Ramos (cell line): ENCODE measurements around the gene CDK5RAP2.

Experiments used
- in situ Hi-C: fragments of 300-500 bp; cut with MboI; formaldehyde crosslinking; loops from one replicate; pipeline ENCODE4 v1.14.3; 2022; ENCODE audit warnings: low sequenced_read_pairs; ENCODE audit not compliant: unreplicated experiment

The CDK5RAP2 gene

DNA sequence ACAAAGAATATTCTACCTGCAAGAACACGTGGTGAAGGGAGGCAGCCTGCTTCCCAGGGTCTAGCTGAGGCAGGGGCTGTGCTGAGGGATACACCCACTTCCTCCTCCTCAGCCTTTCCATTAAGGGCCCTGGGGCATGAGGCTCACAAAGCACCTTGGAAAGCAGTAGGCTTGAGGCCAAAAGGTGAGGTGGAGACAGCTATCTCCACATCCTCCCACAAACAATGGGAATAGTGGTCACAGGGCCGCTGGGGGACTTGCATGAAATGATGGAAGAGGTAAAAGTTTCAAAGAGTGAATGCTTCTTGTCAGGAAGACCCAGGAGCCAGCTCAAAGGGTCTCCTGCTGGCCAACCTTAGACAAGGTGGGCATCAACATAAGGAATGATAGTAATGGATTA, 207.9 kb downstream of the CDK5RAP2 start:
- in situ Hi-C loops: no loop called here

DNA sequence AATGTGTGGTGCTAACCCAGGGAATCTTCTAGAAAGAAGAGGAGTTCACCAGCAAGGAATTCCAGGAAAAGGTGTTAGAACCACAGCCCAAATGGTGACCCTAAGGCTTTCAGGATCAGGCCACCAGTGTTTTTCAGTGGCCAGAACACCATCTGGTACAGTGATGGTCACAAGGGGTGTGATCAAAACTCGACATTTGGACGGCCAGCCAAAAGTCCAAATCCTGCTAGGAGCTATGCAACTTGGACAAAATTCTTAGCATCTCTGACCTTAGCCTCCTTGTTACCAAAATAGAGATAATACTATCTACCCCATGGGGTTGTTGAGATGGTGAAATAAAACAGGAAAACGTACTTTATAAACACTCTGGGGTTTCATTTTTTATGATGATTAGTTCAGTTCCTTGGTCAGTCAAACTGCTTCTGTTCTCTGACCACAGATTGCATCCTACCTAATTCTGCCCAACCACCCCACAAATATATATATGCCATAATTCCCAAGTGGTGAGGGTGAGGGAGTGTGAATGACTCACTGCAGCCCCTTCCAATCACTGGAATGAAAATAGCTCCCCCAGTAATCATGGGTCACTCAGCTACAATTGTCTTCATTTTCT, 210.3 kb downstream of the CDK5RAP2 start:
- in situ Hi-C loops: no loop called here

DNA sequence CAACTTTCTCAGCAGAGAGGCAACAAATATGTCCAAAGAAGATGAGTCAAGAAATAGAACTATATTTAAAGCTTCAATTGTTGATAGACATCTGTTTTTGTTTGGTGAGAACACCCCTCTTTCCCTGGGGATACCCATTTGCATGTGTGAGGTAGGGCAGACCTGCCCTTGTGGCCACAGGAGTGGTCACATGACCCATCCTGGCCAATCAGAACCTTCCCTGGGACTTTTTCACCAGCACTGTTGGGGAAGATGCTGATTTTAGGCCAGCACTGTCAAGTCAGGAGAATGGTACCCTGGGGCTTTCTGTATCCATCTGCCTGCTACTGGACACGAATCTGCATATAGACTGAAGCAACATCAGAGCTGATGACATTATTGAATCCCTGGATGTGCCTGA, 211.2 kb downstream of the CDK5RAP2 start:
- in situ Hi-C loops: no loop called here

DNA sequence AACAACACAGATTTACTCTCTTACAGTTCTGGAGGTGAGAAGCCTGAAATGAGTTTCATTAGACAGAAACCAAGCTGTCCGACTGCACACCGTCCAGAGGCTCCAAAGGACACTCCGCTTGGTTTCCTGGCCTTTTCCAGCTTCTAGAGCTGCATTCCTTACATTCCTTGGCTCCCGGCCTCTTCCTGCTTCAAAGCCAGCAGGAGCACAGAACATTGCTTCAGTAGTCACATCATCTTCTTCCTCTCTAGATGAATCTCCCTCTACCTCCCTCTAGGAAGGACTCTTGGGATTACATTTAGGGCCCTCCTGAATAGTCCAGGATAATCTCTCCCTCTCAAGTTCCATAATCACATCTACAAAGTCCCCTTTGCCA, 213.3 kb downstream of the CDK5RAP2 start:
- in situ Hi-C loops: no loop called here

DNA sequence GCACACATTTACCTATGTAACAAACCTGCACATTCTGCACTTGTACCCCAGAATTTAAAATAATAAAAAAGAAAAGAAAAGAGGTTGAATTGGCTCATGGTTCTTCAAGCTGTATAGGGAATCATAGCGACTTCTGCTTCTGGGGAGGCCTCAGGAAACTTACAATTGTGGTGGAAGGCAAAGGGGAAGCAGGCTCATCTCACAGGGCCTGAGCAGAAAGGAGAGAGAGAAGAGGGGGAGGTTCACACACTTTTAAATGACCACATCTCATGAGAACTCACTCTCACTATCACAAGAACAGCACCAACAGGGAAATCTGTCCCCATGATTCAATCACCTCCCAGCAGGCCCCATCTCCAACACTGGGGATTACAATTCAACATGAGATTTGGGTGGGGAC, 214.6 kb downstream of the CDK5RAP2 start:
- in situ Hi-C loops: no loop called here

DNA sequence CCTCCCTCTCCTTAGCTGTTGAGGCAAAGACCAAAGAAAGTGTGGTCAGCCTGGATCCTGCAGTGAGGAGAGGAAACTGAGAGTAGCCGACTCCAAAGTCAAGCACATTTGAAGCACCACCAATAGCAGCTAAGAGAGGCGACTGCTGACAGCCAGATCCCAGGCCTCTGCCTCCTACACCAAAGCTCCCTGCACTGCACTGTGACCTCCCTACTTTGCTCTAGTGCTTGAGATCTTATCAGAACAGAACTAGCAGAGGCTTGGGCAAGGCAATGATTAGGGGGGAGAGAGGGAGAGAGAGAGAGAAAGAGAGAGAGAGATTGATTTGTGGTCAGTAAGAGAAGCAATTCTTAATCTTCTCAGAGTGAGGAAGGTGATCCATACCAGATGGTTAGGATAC, 216.3 kb downstream of the CDK5RAP2 start:
- in situ Hi-C loops: no loop called here

DNA sequence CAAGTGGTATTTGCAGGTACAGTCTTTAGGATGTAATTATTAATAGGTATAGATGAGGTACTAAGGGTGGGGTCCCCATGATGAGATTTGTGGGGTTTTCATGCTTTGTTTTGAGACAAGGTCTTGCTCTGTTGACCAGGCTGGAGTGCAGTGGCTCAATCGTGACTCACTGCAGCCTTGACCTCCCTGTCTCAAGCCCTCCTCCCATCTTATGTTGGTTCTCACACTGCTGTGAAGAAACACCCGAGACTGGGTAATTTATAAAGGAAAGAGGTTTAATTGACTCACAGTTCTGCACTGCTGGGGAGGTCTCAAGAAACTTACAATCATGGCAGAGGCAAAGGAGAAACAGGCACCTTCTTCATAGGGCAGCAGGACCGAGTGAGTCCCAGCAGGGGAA, 217.5 kb downstream of the CDK5RAP2 start:
- in situ Hi-C loops: no loop called here

DNA sequence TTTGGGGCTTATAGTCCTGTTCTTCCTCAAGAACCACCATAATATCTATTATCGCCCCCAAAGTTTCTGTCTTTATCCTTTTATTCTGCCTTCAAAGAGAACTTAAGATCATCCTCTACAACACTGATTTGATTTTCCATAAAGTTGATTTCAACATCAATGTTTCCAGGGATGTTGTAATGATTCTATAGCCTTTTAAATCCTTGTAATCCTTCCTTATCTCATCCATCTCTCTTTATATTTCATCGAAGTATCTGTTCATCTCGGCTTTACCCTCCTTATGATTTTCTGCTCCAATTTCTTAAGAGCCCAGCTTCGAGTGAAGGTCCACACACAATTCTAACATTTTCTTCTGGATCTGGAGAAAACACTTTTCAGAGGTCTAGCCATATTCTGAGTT, 218.4 kb downstream of the CDK5RAP2 start:
- in situ Hi-C loops: no loop called here

DNA sequence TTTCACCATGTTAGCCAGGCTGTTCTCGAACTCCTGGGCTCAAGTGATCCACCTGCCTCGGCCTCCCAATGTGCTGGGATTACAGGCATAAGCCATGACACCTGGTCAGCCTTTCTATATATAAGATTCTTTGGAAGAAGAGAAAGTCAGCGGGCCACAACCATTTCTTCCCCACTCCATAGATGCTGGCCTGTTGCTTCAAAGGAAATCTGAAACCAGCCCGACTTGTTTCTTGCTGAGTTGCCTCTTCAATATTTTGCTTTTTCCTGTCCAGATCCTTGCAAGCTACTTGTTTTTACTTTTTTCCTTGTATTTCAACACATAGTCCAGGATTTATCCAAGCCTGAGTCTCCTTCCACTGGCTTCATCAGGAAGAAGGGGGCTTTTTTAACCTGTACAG, 219.5 kb downstream of the CDK5RAP2 start:
- in situ Hi-C loops: no loop called here

DNA sequence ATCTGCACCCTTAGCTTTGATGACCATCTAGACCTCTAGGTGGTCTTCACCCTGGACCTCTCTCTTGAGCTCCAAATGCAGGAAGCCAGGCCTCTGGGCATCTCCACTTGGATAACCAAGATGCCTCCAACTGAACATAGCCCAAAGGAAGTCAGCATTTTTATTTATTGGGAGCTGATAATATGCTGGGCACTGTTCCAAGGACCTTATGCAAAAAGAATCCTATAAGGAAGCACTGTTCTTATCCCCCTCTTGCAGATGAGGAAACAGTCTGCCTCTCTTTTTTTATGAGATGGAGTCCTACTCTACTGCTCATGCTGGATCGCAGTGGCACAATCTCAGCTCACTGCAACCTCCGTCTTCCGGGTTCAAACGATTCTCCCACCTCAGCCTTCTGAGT, 219.9 kb downstream of the CDK5RAP2 start:
- in situ Hi-C loops: no loop called here

DNA sequence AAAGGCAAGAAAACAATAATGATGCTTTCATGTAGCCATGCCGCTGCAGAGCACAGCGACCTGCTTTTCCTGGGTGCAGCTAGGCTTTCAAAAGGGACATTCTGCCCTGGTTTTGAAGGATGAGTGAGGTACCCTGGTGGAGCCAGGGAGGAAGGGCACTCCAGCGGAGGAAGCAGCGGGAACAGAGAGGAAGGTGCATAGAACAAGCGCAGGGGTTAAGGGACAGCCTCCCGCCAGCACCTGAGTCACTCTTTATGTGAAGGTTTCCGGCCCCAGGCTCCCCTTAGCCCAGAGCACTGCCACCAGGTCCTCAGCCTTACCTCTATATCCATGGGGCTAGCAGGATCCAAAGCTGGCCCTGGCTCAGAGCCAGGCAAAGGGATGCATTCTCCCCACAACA, 221.1 kb downstream of the CDK5RAP2 start:
- in situ Hi-C loops: no loop called here

DNA sequence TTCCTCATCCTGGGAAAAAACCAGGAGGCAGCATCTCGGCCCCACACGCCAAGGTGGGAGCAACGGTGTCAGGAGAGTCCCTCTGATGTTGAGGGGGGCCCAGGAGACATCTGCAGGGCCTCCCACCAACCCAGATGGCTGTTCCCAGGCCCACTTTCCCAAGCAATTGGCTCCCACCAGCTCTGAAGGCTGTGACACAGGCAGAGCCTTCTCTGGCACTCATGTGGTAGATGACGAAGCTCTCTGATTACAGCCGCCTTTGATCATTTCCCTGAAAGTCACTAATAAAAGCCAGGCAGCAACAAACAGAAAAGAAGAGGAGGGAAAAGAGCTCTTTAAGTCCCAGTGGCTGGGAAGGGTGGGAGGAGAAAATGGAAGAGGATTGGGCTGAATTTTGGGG, 226.5 kb downstream of the CDK5RAP2 start:
- in situ Hi-C loops: no loop called here

DNA sequence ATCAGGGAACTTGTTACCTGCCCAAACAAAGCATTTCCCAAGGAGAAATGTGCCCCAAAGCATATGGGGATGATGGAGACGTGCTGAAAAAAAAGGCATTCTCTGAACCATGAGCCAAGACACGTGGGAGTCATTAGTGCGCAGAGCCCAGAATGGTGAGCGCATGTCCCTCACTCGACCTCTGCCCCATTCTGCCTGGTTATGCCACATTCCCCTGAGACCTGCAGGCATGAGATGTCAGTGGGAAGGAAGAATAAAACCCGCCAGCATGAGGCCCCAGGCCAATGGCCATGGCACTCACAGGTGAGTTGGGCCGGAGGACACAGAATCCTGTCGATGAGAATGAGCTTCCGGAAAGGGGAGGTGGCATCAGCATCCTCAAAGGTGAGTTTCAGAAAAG, 228.9 kb downstream of the CDK5RAP2 start:
- in situ Hi-C loops: no loop called here

DNA sequence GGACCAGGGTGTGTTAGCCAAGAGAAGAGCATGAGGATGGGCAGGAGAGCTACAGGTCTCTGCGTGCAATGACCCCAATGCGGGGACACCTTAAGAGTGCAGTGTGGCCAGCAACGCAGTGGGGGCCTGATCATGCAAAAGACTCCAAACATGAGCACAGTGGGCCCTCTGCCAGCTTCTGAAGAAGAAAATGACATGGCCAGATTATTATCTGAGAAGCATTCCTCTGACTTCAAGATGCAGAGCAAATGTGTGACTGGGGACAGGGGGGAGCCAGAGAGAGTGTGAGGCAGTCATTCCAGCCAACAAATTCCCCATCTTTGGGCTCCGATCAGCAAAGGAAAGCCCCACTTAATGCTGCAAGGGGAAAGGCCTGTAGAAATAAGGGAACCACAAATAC, 229.4 kb downstream of the CDK5RAP2 start:
- in situ Hi-C loops: no loop called here

DNA sequence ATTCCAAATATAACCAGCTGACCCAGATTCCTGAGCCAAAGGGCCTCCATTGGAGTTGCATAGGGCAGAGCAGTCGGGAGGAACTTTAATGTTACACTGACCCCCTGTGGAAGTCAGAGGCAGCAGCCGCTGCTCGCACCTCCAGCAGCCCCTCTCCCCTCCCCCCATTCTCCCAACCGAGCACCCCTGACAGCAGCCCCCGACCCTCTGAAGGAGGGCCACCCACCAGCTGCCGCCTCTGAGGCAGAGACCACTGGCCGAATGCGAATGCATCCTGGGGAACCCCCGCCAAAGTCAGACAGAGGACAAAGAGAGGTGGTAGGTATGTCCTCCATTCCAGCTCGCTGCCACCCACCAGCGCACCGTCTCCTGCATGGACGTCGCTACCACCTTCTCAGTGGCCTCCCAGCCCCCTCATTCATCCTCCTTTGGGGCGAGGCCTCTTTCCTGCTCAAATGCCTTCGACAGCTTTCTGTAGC, 231.0 kb downstream of the CDK5RAP2 start:
- in situ Hi-C loops: no loop called here

DNA sequence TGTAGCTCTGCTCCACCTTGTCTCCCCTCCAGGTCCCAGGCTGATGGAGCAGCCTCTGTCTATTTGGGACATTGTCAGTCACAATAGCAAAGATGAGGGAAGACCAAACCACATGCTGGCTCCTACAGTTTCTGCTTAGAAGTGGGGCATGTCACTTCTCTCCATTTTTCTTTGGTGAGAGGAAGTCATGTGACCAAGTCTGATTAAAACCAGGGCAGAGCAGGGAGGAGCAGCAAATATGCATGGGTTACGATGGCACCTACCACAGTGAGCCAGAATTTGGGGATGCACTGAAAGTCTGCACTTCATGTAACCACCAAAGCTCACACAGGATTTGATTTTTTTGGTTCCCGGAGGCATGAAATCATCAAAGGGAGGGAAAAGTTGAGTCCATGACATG, 234.6 kb downstream of the CDK5RAP2 start:
- in situ Hi-C loops: no loop called here

DNA sequence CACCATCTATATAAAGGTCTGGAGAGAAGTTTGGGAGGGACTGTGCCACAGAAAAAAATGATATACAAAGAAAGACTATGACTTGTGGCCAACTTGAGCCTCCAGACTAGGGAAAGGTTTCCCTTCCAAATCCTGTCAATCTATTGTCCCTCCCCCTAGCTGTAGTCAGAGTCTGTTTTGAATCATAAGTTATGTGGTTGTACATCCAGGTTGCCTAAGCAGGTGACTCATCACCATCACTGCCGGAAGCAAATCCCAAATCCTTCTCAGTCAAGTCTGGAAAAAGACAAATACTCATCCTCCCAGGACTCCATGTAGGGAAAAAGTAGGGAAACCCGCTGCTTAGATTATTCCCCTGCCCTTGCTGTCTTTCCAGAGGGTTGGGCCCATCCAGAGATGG, 235.7 kb downstream of the CDK5RAP2 start:
- in situ Hi-C loops: no loop called here

DNA sequence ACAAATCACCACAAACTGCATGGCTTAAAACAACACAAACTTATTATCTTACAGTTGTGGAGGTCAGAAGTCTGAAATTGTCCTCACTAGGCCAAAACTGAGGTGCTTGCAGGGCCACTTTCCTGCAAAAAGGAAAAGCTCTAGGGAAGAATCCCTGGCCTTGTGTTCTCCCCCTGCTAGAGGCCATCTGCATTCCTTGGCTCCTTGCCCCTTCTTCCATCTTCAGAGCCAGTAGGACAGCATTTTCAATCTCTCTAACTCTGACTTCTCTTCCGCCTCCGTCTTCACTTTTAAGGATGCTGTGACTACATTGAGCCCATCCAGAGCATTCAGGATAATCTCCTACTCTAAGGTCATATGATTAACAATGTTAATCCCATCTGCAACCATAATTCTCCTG, 236.6 kb downstream of the CDK5RAP2 start:
- in situ Hi-C loops: no loop called here
